ENCODE results near the gene RAB3B.

GRCh38 chr1:51907079-51907702 is 83.3 kb downstream of the RAB3B start:
- TF ChIP-seq, protein P1, sequence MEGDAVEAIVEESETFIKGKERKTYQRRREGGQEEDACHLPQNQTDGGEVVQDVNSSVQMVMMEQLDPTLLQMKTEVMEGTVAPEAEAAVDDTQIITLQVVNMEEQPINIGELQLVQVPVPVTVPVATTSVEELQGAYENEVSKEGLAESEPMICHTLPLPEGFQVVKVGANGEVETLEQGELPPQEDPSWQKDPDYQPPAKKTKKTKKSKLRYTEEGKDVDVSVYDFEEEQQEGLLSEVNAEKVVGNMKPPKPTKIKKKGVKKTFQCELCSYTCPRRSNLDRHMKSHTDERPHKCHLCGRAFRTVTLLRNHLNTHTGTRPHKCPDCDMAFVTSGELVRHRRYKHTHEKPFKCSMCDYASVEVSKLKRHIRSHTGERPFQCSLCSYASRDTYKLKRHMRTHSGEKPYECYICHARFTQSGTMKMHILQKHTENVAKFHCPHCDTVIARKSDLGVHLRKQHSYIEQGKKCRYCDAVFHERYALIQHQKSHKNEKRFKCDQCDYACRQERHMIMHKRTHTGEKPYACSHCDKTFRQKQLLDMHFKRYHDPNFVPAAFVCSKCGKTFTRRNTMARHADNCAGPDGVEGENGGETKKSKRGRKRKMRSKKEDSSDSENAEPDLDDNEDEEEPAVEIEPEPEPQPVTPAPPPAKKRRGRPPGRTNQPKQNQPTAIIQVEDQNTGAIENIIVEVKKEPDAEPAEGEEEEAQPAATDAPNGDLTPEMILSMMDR (IDR thresholded peaks at IDR 0.05), result no peak
- TF ChIP-seq POLR2A (IDR thresholded peaks at IDR 0.05) (no peak), EP300 (IDR thresholded peaks at IDR 0.05; ENCODE audit: low read depth) (no peak), POLR2AphosphoS5 (IDR thresholded peaks at IDR 0.05) (no peak)

Measured in transverse colon (tissue), 4 donors.